H1 (cell line): Measurements from ENCODE around the gene ST3GAL3. TPM values are rescaled to one million over a fixed set of nuclear protein-coding genes. Genes with fewer than 3 reads are reported as not detected.

Source experiments
- CHD2 ChIP-seq: IDR thresholded peaks from 2 replicates; pipeline ENCODE4 v1.6.1; 2012; ENCODE audit warnings: low read length, improper control_type of control experiment
- EGR1 ChIP-seq: IDR thresholded peaks from 2 replicates; pipeline ENCODE4 v1.6.1; 2011; ENCODE audit warnings: low read depth, low read length, borderline replicate concordance
- FOSL1 ChIP-seq: IDR thresholded peaks from 2 replicates; pipeline ENCODE4 v1.6.1; 2011; ENCODE audit warnings: mild to moderate bottlenecking, low read depth, low read length, moderate library complexity; ENCODE audit not compliant: insufficient read depth
- HDAC6 ChIP-seq: IDR thresholded peaks from one replicate; pipeline ENCODE4 v1.7.1; 2012; ENCODE audit warnings: low read depth, mild to moderate bottlenecking, inconsistent platforms, low read length, moderate library complexity
- KDM5A ChIP-seq: fragments of 200-600 bp; IDR thresholded peaks from 2 replicates; pipeline ENCODE4 v1.7.1; 2012; ENCODE audit warnings: mild to moderate bottlenecking, low read length, inconsistent platforms, mixed read lengths
- POU5F1 ChIP-seq: IDR thresholded peaks from 2 replicates; pipeline ENCODE4 v1.6.1; 2011; ENCODE audit warnings: low read depth, mild to moderate bottlenecking, low read length, moderate library complexity
- RFX5 ChIP-seq: IDR thresholded peaks from 2 replicates; pipeline ENCODE4 v1.6.1; 2011; ENCODE audit warnings: low read depth, low read length, improper control_type of control experiment, borderline replicate concordance
- polyA plus RNA-seq, 7 experiments: library from polyadenylated mRNA; depleted of rRNA in 3 of 7; stranded (reverse) in 5 of 7; unstranded in 2 of 7; fragments of >200 nt in 5 of 7; fragments of 200-250 nt in 2 of 7; gene quantifications; 1 replicate in 5 of 7; 2 replicates in 1 of 7; 4 replicates in 1 of 7; pipeline versions ENCODE4 v1.2.1 to v1.2.3, GENCODE V29; 2011 to 2013; ENCODE audit warnings: missing spikeins in 2 of 7, mixed read lengths in 2 of 7
- total RNA-seq: library from RNA; stranded (reverse); fragmentation: NEBNext Ultra II Directional; extraction: Animal tissue kit (Norgen Biotek cat#: 25700); gene quantifications from 2 replicates; pipeline ENCODE4 v1.2.1, GENCODE V29; 2021
- TF ChIP-seq, protein P1 (sequence below): IDR thresholded peaks from 2 replicates; pipeline ENCODE4 v1.6.1; 2011; ENCODE audit warnings: low read depth, mild to moderate bottlenecking, low read length; ENCODE audit not compliant: insufficient read depth

The ST3GAL3 gene
- total and polyA plus RNA-seq, 2 of the 8 experiments (the other 6 are each of a cell fraction or from before 2014, with no cell fraction given) = 6.8 to 7.0 TPM

DNA sequence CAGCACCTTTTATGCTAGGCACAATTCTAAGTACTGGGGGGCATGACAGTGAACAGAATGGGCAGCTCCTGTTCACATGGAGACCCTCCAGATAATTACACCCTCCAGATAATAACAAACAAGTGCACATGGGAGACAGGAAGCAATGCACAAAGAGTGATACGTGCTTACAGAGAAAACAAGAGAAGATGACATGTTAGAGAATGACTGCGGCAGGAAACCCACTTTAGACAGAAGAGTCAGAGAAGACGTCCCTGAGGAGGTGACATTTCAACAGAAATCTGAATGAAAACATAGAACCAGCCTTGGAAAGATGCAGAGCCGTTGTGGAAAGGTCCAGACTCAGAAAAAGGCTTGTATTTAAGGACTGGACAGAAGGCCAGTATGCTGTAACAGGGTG is 171.5 kb downstream of the ST3GAL3 start (continued):
- no peak for TF ChIP-seq FOSL1
- TF ChIP-seq RFX5 = no peak
- TF ChIP-seq, protein P1, sequence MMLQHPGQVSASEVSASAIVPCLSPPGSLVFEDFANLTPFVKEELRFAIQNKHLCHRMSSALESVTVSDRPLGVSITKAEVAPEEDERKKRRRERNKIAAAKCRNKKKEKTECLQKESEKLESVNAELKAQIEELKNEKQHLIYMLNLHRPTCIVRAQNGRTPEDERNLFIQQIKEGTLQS = no peak
- TF ChIP-seq KDM5A = no peak
- no peak for TF ChIP-seq HDAC6
- no peak for TF ChIP-seq POU5F1
- TF ChIP-seq EGR1 = no peak
- TF ChIP-seq CHD2 = no peak
